ENCODE results near the gene WDPCP.
"Not testable (repeated sequence)": the region's sequence is repeated elsewhere in the genome, so short reads cannot be mapped to it uniquely, and the experiment has no call there.

WDPCP gene

DNA sequence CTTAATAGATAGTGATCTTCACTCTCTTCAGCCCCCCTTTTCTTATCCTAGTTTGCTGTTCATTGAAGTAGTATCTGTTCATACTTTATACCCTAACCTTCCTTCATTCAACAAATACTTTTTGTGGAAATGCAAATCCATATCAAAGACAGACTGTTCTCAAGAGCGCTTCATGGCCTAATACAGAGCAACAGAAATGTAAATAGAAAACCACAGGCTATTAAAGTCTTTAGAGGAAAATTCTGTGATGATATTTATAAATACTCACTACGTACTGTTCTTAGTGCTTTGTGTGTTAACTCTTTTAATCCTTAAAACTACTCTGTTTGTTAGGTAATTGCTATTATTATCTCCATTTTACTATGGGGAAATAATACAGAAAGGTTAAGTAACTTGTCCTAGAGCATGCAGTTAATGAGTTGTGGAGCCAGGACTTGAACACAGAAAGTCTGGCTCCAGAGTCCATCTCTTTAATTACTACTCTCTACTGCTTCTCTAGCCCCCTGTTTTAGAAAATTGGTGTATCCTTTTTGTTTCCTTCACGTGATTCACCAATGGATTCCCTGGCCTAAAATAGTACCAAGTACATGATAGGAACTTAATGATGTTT lies 3.4 kb upstream of the WDPCP start:
- DNase-seq (ENCODE audit: low read depth in 3 of 3, low spot score in 1 of 3) = no peak

DNA sequence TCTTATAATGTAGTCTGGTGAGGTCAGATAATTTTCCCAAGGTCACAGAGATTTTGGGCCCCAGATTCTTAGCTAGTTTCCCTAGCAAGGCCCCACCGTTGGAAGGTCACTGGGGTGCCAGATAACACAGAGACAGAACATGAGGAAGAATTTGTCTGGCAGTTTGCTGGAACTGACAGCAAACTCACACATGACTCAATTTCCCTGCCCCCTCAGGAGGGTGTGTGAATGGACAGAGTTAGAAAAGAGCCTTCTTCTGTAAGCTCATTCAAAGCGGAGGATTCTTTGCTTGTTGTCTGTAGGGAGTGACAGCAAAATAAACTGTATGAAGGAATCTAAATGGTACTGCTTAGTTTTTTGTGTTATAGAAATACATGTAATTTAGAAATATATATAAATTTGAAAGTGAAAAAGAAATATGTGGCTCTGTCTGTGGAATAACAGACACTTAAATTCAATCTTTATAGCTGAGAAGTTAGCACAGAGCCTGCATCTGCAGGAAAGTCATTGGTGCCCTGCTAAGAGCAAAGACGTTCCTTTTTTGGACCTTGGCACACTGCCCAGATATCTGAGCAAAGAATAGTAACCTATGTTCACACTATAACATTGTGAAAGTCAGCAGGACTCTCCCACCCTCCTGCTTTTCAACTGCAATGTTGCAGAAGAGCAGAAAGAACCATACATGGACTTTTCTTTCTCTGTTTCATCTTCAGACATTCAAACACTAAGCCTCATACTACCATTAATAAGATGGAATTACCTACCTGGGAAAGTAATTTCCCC lies 2.5 kb upstream of the WDPCP start:
- DNase-seq (ENCODE audit: low read depth in 3 of 3, low spot score in 1 of 3) = no peak

DNA sequence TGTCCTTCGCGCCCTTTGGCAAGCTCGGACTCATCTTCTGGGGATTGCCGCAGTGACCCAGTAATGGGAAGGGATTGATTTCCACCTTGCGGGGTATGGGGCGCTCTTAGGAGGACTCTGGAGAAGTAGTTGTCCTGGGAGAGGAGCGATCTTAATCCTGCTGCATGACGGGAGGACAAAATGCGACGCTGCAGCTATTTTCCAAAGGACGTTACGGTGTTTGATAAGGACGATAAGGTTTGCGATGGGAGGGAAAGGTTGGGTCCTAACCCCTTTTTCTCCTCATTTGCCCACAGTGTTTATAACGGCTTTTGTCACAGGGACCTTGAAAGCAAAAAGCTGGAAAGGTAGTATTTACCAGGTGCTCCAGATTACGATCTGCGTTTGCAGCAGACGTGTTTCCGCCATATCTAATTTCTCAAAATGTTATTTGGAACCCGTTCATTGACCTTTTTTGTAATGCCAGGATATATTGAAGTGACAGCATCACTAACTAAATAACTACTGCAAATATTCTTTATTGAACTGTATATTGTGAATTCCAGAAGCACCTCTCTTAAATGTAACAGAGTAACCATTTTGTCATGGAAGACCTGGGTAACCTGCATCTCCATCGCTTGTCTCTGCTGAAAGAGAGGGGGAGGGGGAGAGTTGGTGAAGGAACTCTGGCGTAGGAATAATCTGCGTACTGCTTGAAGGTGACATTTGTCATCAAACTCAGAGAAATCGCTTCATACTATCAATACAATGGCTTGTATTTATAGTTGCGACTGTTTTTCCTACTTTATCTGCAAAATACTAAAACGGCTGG lies 1.1 kb upstream of the WDPCP start:
- no peak for DNase-seq (ENCODE audit: low read depth in 3 of 3, low spot score in 1 of 3)

GRCh38 chr2:63587814-63588384 lies 378 bp downstream of the WDPCP start:
- DNase-seq (ENCODE audit: low read depth in 3 of 3, low spot score in 1 of 3) = no peak

DNA sequence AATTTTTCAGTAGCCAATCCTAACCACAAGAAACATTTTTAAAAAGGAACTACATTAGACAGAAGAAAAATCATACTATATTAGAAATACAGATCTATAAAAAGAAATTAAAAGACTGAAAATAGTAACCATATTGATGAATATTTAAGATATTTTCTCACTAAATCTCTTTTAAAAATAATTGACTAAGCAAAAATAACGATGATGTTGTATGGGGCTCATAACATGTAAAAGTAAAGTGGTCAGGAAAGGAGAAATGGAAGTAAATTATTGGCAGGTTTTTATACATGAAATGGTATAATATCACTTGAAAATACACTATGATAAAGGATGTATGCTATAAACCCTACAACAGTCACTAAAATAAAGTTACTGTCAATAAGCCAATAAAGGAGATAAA lies 5.4 kb downstream of the WDPCP start:
- no peak for DNase-seq (ENCODE audit: low read depth in 3 of 3, low spot score in 1 of 3)

DNA sequence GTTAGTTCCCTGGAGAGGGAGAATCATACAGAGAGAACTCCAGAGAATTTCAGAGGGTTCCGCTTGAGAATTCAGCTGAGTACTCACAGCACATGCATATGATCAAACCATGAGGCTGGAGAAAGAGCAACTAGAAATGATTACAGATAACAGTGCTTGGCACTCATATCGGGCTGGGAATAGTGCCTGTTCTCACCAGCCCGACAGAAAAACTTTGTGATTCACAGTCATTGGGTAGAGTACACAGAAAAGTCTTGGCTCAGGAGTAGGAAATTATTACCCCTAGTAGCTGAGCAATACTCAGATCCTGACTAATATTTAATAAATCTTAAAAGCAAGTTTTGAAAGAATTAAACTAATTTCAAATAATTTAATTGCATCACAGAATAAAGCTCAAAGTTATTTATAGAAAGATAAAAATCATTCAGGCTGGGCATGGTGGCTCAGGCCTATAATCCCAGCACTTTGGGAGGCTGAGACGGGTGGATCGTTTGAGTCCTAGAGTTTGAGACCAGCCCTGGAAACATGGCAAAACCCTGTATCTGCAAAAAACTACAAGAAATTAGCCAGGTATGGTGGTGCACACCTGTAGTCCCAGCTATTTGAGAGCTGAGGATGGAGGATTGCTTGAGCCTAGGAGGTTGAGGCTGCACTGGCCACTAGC lies 6.8 kb downstream of the WDPCP start:
- no peak for DNase-seq (ENCODE audit: low read depth in 3 of 3, low spot score in 1 of 3)

- no peak for DNase-seq (ENCODE audit: low read depth in 3 of 3, low spot score in 1 of 3)
Observed at GRCh38 chr2:63580651-63581297, 7.5 kb downstream of the WDPCP start.

DNA sequence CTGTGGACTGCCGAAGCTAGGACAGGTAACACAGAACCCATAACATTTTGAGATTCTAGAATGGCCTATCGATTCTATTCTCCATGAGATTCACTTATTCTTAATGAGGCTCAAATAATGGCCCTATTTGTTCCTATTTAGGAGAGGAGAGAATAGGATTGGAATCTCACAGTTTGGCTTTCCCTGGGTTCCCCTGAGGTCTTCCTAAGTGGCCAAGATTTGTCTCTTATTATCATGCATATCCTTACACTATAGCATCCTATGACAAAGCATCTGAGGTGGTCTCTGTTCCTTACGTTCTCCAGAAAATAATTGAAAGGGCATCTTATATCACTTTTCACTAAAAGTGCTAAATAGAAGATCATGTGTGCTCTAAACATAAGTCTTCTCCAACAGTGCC lies 9.5 kb downstream of the WDPCP start:
- DNase-seq (ENCODE audit: low read depth in 3 of 3, low spot score in 1 of 3) = no peak

- DNase-seq (ENCODE audit: low read depth in 3 of 3, low spot score in 1 of 3) = no peak
Observed at GRCh38 chr2:63576546-63576945, 11.7 kb downstream of the WDPCP start.

DNA sequence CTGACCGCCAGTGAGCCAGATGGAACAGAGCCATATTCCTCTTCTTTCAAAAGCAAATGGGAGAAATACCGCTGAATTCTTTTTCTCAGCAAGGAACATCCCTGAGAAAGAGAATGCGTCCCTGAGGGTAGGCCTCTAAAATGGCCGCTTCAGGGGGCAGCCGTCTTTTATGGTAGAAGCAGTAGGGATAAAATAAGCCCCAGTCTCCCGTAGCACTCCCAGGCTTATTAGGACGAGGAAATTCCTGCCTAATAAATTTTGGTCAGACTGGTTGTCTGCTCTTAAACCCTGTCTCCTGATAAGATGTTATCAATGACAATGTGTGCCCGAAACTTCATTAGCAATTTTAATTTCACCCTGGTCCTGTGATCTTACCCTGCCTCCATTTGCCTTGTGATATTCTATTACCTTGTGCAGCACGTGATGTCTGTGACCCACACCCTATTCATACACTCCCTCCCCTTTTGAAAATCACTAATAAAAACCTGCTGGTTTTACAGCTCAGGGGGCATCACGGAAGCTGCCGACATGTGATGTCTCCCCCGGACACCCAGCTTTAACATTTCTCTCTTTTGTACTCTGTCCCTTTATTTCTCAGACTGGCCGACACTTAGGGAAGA lies 14.4 kb downstream of the WDPCP start:
- not testable (repeated sequence) for DNase-seq (ENCODE audit: low read depth in 3 of 3, low spot score in 1 of 3)

- not testable (repeated sequence) for DNase-seq (ENCODE audit: low read depth in 3 of 3, low spot score in 1 of 3)
Observed at GRCh38 chr2:63573026-63573425, 15.3 kb downstream of the WDPCP start.

- no peak for DNase-seq (ENCODE audit: low read depth in 3 of 3, low spot score in 1 of 3)
Observed at GRCh38 chr2:63572001-63572400, 16.3 kb downstream of the WDPCP start.

DNA sequence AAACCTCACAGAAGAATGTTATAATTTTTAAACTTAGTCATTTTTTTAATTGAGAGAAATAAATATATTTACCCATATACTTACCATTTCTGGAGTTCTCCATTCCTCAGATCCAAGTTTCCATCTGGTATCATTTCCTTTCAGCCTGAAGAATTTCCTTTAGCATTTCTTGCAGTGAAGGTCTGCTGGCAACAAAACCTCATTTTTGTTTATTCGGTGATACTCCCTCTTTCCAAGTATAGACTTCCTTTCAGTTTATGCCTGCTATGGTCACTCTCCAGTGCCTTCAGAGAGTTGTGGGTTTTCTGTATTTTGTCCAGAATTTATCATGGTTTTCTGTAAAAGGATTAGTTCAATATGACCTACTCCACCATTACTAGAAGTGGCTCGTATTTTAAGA lies 17.0 kb downstream of the WDPCP start:
- DNase-seq (ENCODE audit: low read depth in 3 of 3, low spot score in 1 of 3) = no peak

DNA sequence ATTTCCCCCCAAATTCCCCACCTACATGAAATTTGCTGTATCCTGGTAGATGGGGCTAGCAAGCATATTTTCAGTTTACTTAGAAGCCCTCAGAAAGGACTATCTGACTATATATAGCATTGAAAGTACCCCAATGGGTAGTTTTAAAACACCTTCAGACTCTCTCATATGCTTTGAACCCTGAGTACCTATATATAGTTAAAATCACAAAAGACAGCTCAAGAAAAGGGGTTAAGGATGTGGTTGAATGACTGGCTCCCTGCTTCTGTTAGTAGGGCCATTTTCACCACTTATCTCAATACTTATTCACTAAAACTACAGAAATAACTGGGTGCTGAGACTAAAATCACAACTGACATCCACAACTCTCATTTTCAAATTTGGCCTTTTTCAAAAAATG lies 18.5 kb downstream of the WDPCP start:
- DNase-seq (ENCODE audit: low read depth in 3 of 3, low spot score in 1 of 3) = no peak

GRCh38 chr2:63562751-63563150 lies 25.5 kb downstream of the WDPCP start:
- DNase-seq (ENCODE audit: low read depth in 3 of 3, low spot score in 1 of 3) = no peak

- not testable (repeated sequence) for DNase-seq (ENCODE audit: low read depth in 3 of 3, low spot score in 1 of 3)
Observed at GRCh38 chr2:63558922-63559321, 29.4 kb downstream of the WDPCP start.

DNA sequence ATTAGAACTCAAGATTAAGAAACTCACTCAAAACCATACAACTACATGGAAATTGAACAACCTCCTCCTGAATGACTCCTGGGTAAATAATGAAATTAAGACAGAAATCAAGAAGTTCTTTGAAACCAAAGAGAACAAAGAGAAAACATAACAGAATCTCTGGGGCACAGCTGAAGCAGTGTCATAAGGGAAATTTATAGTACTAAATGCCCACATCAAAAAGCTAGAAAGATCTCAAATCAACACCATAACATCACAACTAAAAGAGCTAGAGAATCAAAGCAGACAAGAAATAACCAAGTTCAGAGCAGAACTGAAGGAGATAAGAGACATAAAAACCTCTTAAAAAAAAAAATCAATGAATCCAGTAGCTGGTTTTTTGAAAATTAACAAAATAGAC lies 30.5 kb downstream of the WDPCP start:
- not testable (repeated sequence) for DNase-seq (ENCODE audit: low read depth in 3 of 3, low spot score in 1 of 3)

DNA sequence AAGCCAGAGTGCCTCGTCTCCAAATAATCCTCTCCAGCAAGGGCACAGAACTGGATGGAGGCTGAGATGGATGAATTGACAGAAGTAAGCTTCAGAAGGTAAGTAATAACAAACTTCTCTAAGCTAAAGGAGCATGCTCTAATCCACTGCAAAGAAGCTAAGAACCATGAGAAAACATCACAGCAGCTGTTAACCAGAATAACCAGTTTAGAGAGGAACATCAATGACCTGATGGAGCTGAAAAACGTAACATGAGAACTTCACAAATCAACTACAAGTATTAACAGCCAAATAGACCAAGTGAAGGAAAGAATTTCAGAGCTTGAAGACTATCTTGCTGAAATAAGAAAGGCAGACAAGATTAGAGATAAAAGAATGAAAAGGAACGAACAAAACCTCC lies 32.3 kb downstream of the WDPCP start:
- no peak for DNase-seq (ENCODE audit: low read depth in 3 of 3, low spot score in 1 of 3)

DNA sequence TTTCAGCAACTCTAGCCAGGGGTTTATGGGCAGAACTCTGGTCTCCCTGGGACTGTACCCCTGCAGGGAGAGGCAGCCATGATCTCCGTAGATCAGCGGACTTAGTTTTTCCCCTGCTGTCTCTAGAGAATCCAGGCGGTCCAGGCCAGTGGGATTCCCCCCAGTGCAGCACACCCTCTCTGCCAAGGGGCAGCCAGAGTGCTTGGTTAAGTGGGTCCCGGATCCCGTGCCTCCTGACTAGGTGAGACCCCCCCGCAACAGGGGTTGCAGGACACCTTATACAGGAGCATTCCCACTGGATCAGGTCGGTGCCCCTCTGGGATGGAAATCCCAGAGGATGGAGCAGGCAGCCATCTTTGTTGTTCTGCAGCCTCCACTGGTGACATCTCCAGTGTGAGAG lies 33.0 kb downstream of the WDPCP start:
- no peak for DNase-seq (ENCODE audit: low read depth in 3 of 3, low spot score in 1 of 3)

- DNase-seq (ENCODE audit: low read depth in 3 of 3, low spot score in 1 of 3) = no peak
Observed at GRCh38 chr2:63553049-63553448, 35.2 kb downstream of the WDPCP start.
